IMR-90 (cell line): Measurements from ENCODE around the gene CIC. TPM values are rescaled to one million over a fixed set of nuclear protein-coding genes. Genes with fewer than 3 reads are reported as not detected.

ENCODE experiments used
- ATAC-seq: fragments of 200-7000 bp; cut with Tn5 transposase; 2 replicates; pipeline ENCODE4 v1.9.1; 2020; ENCODE audit warnings: low read depth, mild to moderate bottlenecking, moderate library complexity
- BruUV-seq: library from RNA; stranded (reverse); fragments of 400-500 nt; replicated peaks from 2 replicates; lab custom pipeline; 2021; lab: Mats Ljungman, UMichigan
- CTCF ChIA-PET: fragments of 300-600 bp; formaldehyde crosslinking; extraction: SDS; loops from one replicate; lab custom pipeline; 2021; ENCODE audit warnings: antibody characterized with exemption; lab: Yijun Ruan, JAX
- POLR2A ChIA-PET: fragments of 300-600 bp; sonication (Branson Sonifier 250); formaldehyde crosslinking; loops from one replicate; lab custom pipeline; 2022; ENCODE audit warnings: antibody characterized with exemption; ENCODE audit not compliant: unreplicated experiment; lab: Charles Lee
- DNase-seq: peaks from one replicate; pipeline ENCODE4 v3.0.0; 2013
- H2AFZ ChIP-seq: replicated peaks from 2 replicates; pipeline ENCODE3; 2013; ENCODE audit warnings: low read length, mild to moderate bottlenecking; ENCODE audit not compliant: poor library complexity
- H2AK5ac ChIP-seq: 2 replicates; pipeline ENCODE4 v1.6.1; 2013; ENCODE audit warnings: low read depth, low read length, inconsistent platforms
- H2AK9ac ChIP-seq: replicated peaks from 2 replicates; pipeline ENCODE3; 2013; ENCODE audit warnings: mild to moderate bottlenecking, low read depth, low read length, moderate library complexity; ENCODE audit not compliant: poor library complexity
- H2BK120ac ChIP-seq: 2 replicates; pipeline ENCODE4 v1.6.1; 2013; ENCODE audit warnings: low read depth, low read length, inconsistent platforms
- H2BK15ac ChIP-seq: 3 replicates; pipeline ENCODE4 v1.6.1; 2013; ENCODE audit warnings: low read depth, low read length, inconsistent platforms
- H2BK20ac ChIP-seq: 2 replicates; pipeline ENCODE4 v1.6.1; 2013; ENCODE audit warnings: low read depth, mild to moderate bottlenecking, inconsistent platforms, low read length, moderate library complexity
- H2BK5ac ChIP-seq: 2 replicates; pipeline ENCODE4 v1.6.1; 2013; ENCODE audit warnings: mild to moderate bottlenecking, low read depth, low read length, inconsistent platforms; ENCODE audit not compliant: poor library complexity, severe bottlenecking
- H3K14ac ChIP-seq: replicated peaks from 2 replicates; pipeline ENCODE4 v1.6.1; 2013; ENCODE audit warnings: low read depth, low read length, inconsistent platforms
- H3K18ac ChIP-seq: 2 replicates; pipeline ENCODE4 v1.6.1; 2013; ENCODE audit warnings: low read depth, low read length, control low read depth
- H3K23ac ChIP-seq: 2 replicates; pipeline ENCODE4 v1.6.1; 2013; ENCODE audit warnings: low read depth, low read length, inconsistent platforms
- H3K27ac ChIP-seq: 2 replicates; pipeline ENCODE4 v1.5.1; 2013; ENCODE audit warnings: mild to moderate bottlenecking, control low read depth, low read length; ENCODE audit not compliant: insufficient read depth
- H3K27me3 ChIP-seq: 2 replicates; pipeline ENCODE4 v1.6.1; 2013; ENCODE audit warnings: low read length; ENCODE audit not compliant: control insufficient read depth, insufficient read depth
- H3K36me3 ChIP-seq: 2 replicates; pipeline ENCODE4 v1.6.1; 2013; ENCODE audit warnings: low read length, mixed read lengths; ENCODE audit not compliant: control insufficient read depth, insufficient read depth
- H3K4ac ChIP-seq: 2 replicates; pipeline ENCODE4 v1.6.1; 2013; ENCODE audit warnings: low read depth, low read length, inconsistent platforms
- H3K4me1 ChIP-seq: 2 replicates; pipeline ENCODE4 v1.6.1; 2013; ENCODE audit warnings: low read length, mixed read lengths; ENCODE audit not compliant: control insufficient read depth, insufficient read depth
- H3K4me2 ChIP-seq: 2 replicates; pipeline ENCODE4 v1.6.1; 2013; ENCODE audit warnings: low read depth, mild to moderate bottlenecking, control low read depth, low read length, moderate library complexity
- H3K4me3 ChIP-seq: 2 replicates; pipeline ENCODE4 v1.5.1; 2013; ENCODE audit warnings: low read depth, mild to moderate bottlenecking, control low read depth, low read length, moderate library complexity; ENCODE audit not compliant: insufficient read depth
- H3K56ac ChIP-seq: 2 replicates; pipeline ENCODE4 v1.6.1; 2013; ENCODE audit warnings: low read length, inconsistent platforms; ENCODE audit not compliant: insufficient read depth; ENCODE audit errors: extremely low read depth
- H3K79me1 ChIP-seq, 2 experiments: 2 replicates each; pipeline ENCODE4 v1.6.1; 2013; ENCODE audit warnings: low read length in 2 of 2, inconsistent platforms in 1 of 2, low read depth in 1 of 2
- H3K9ac ChIP-seq: 2 replicates; pipeline ENCODE4 v1.6.1; 2013; ENCODE audit warnings: low read depth, low read length, control low read depth
- H3K9me1 ChIP-seq: 2 replicates; pipeline ENCODE4 v1.6.1; 2013; ENCODE audit warnings: low read length, inconsistent platforms; ENCODE audit not compliant: insufficient read depth
- H3K9me3 ChIP-seq: 2 replicates; pipeline ENCODE4 v1.6.1; 2013; ENCODE audit warnings: low read length; ENCODE audit not compliant: control insufficient read depth, insufficient read depth
- H4K20me1 ChIP-seq: 2 replicates; pipeline ENCODE4 v1.6.1; 2013; ENCODE audit warnings: low read length, inconsistent platforms; ENCODE audit not compliant: insufficient read depth
- H4K5ac ChIP-seq: 2 replicates; pipeline ENCODE4 v1.6.1; 2013; ENCODE audit warnings: mild to moderate bottlenecking, low read depth, low read length, control low read depth
- H4K8ac ChIP-seq, 2 experiments: 2 replicates each; pipeline ENCODE4 v1.6.1; 2013; ENCODE audit warnings: low read depth in 2 of 2, low read length in 2 of 2, control low read depth in 1 of 2, inconsistent platforms in 1 of 2
- H4K91ac ChIP-seq: 2 replicates; pipeline ENCODE4 v1.6.1; 2013; ENCODE audit warnings: low read depth, low read length, inconsistent platforms; ENCODE audit not compliant: insufficient read depth
- FOS ChIP-seq: fragments of 150-350 bp; IDR thresholded peaks from 2 replicates; pipeline ENCODE4 v1.6.1; 2016; ENCODE audit warnings: low read depth, low read length
- MAZ ChIP-seq: IDR thresholded peaks from 2 replicates; pipeline ENCODE4 v1.6.1; 2012; ENCODE audit warnings: low read depth, mild to moderate bottlenecking, low read length, improper control_type of control experiment, moderate library complexity, borderline replicate concordance
- NFE2L2 ChIP-seq: fragments of 150-350 bp; IDR thresholded peaks from 2 replicates; pipeline ENCODE4 v1.6.1; 2016; ENCODE audit warnings: low read depth, mild to moderate bottlenecking, low read length
- POLR2A ChIP-seq: IDR thresholded peaks from 2 replicates; pipeline ENCODE4 v1.6.1; 2012; ENCODE audit warnings: mild to moderate bottlenecking, low read depth, low read length
- RAD21 ChIP-seq: IDR thresholded peaks from 2 replicates; pipeline ENCODE4 v1.6.1; 2012; ENCODE audit warnings: low read length, improper control_type of control experiment
- WGBS, 2 experiments: methylation state at CpG; one replicate each; pipeline versions ENCODE4 v1.1.5 to v1.1.7; 2013; ENCODE audit warnings: missing lambda C conversion rate in 2 of 2; ENCODE audit not compliant: insufficient read length in 1 of 2; ENCODE audit errors: extremely low coverage in 2 of 2; 5-methylcytosine and 5-hydroxymethylcytosine counted together
- dilution Hi-C: fragments of 300-500 bp; cut with HindIII; formaldehyde crosslinking; loops from one replicate; pipeline ENCODE4 v1.14.3; 2018; ENCODE audit warnings: low sequenced_read_pairs; ENCODE audit not compliant: unreplicated experiment
- in situ Hi-C: fragments of 300-500 bp; cut with MboI; formaldehyde crosslinking; loops from 3 replicates; pipeline ENCODE4 v1.14.3; 2019; ENCODE audit warnings: low sequenced_read_pairs, inconsistent platforms, mixed read lengths
- intact Hi-C: fragments of 100-400 bp; cut with micrococcal nuclease; formaldehyde crosslinking; loops from 2 replicates; pipeline ENCODE4 v1.10.0; 2022
- polyA plus RNA-seq, 3 experiments: library from polyadenylated mRNA; depleted of rRNA; stranded (reverse); fragments of >200 nt; gene quantifications; 2 replicates each; pipeline ENCODE4 v1.2.3, GENCODE V29; 2012; ENCODE audit warnings: low replicate concordance in 1 of 3
- total RNA-seq: library from RNA; depleted of rRNA; stranded (reverse); fragments of >200 nt; gene quantifications from 2 replicates; pipeline ENCODE4 v1.2.3, GENCODE V29; 2012
- TF ChIP-seq, protein P1 (sequence below): fragments of 150-350 bp; IDR thresholded peaks from 2 replicates; pipeline ENCODE4 v1.6.1; 2017; ENCODE audit warnings: mild to moderate bottlenecking, antibody characterized with exemption, low read length, low read depth

The CIC gene
- total and polyA plus RNA-seq, 2 of the 4 experiments (the other 2 are of a cell fraction) = 1.8 to 23.2 TPM

DNA sequence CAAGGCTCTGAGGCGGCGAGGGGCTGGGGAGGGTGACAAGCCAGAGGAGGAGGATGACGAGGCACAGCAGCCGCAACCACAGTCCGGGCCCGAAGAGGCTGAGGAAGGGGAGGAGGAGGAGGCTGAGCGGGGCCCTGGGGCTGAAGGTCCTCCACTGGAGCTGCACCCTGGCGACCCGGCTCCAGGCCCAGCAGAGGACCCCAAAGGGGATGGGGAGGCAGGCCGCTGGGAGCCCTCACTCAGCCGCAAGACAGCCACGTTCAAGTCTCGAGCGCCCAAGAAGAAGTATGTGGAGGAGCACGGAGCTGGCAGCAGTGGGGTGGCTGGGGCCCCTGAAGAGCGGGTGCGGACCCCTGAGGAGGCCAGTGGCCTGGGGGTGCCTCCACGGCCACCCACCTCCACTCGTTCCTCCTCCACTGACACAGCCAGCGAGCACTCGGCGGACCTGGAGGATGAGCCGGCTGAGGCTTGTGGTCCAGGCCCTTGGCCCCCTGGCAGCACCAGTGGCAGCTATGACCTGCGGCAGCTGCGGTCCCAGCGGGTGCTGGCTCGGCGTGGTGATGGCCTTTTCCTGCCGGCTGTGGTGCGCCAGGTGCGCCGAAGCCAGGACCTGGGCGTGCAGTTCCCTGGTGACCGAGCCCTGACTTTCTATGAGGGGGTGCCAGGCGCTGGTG is 2.9 kb downstream of the CIC start:
- BruUV-seq = no TSS peak
- DNase-seq (no peak), ATAC-seq (no peak)
- H3K4ac ChIP-seq = no peak overlapping the region
- no peak overlapping the region for H4K91ac ChIP-seq
- H2BK5ac ChIP-seq = no peak overlapping the region
- no peak overlapping the region for H2AFZ ChIP-seq
- no peak overlapping the region for H4K8ac ChIP-seq
- peaks cover 11% of the 10 kb centered on the region for H3K4me1 ChIP-seq
- TF ChIP-seq MAZ (no peak), RAD21 (no peak), FOS (no peak), POLR2A (no peak), NFE2L2 (no peak)
- TF ChIP-seq, protein P1, sequence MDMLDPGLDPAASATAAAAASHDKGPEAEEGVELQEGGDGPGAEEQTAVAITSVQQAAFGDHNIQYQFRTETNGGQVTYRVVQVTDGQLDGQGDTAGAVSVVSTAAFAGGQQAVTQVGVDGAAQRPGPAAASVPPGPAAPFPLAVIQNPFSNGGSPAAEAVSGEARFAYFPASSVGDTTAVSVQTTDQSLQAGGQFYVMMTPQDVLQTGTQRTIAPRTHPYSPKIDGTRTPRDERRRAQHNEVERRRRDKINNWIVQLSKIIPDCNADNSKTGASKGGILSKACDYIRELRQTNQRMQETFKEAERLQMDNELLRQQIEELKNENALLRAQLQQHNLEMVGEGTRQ = no peak
- H3K79me1 ChIP-seq = peaks cover 37 to 66% of the 10 kb centered on the region in 2 experiments
- no peak overlapping the region for H3K4me3 ChIP-seq
- WGBS, 2 experiments = 94% methylated on average over 17 of the region's 35 CpGs; no CpG with 5 or more reads in 1 of the 2 experiments
- H3K27me3 ChIP-seq = no peaks in the 10 kb centered on the region
- peaks cover 12% of the 10 kb centered on the region for H3K9me1 ChIP-seq
- no peak overlapping the region for H3K18ac ChIP-seq
- in situ Hi-C loops = no loop called here
- no peak overlapping the region for H3K23ac ChIP-seq
- H3K27ac ChIP-seq = no peak overlapping the region
- no peak overlapping the region for H3K14ac ChIP-seq
- H2AK9ac ChIP-seq = no peak overlapping the region
- H4K5ac ChIP-seq = no peak overlapping the region
- no peak overlapping the region for H3K56ac ChIP-seq
- dilution Hi-C loops = no loop called here
- peaks cover 22% of the 10 kb centered on the region; the same call in 1 of the 2 replicates for H4K20me1 ChIP-seq
- H2BK120ac ChIP-seq = no peak overlapping the region
- no peak overlapping the region for H2BK15ac ChIP-seq
- CTCF ChIA-PET = no interaction called here
- POLR2A ChIA-PET = no interaction called here
- H3K9me3 ChIP-seq = no peaks in the 10 kb centered on the region
- H2BK20ac ChIP-seq = no peak overlapping the region
- H3K36me3 ChIP-seq = peaks cover 29% of the 10 kb centered on the region
- H3K4me2 ChIP-seq = no peak overlapping the region
- no peak overlapping the region for H2AK5ac ChIP-seq
- no peak overlapping the region for H3K9ac ChIP-seq
- intact Hi-C loops = no loop called here
